Measurements from ENCODE around the gene LYZL1. TPM values are rescaled to one million over a fixed set of nuclear protein-coding genes. Genes with fewer than 3 reads are reported as not detected.
"Not testable (repeated sequence)": the region's sequence is repeated elsewhere in the genome, so short reads cannot be mapped to it uniquely, and the experiment has no call there.

The LYZL1 gene
- total RNA-seq, 2 donors from 2014 or later, result not detected

DNA sequence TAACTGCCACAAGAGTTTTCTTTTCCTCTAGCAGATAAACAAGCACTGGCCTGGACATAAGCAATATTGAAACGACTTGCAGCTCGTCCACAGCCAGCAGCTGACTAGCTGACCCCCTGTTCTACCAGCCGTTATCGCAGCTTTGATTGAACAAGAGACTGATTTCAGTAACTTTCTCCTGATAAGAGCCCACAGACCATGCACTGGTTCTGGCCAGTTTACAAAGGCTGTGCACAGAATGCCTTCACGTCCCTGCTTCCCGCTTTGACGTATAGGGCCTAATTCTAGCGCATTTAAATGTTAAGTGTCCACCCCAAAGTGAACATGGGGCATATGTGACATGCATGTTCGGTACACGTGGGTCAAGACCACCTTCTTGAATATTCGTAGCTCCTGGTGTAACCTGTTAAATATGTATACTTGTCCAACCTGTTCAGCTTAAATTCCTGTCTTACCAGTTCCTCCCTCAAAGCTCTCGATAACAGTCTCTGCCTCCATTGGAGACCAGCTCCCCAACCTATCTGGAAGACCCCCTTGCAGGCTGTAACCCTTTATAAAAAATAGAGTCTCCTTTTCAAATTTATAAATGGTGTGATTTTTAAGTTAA lies 69.2 kb downstream of the LYZL1 start:
- Histone ChIP-seq H3K27me3 (no peaks in the 10 kb centered on the region), H3K36me3 (replicated peaks in 1 of 2; ENCODE audit: insufficient read depth in 1 of 2, low read depth in 2 of 2) (no peaks in the 10 kb centered on the region), H3K4me3 (no peak overlapping the region), H3K27ac (peak overlapping the region in 3 of 4 donors; percentile 52 to 62 (median 61)), H3K9me3 (no peaks in the 10 kb centered on the region), H3K4me1 (peaks cover 37% of the 10 kb centered on the region)
- DNase-seq, result no peak
- WGBS, 2 donors, result 26 to 28% methylated on average over 12 of the region's 12 CpGs
- intact Hi-C loops (cut with DNase I), result no loop called here
- ATAC-seq, result peak; percentile 79
- TF ChIP-seq POLR2A (IDR thresholded peaks at IDR 0.05), result no peak
- TF ChIP-seq, protein P1, sequence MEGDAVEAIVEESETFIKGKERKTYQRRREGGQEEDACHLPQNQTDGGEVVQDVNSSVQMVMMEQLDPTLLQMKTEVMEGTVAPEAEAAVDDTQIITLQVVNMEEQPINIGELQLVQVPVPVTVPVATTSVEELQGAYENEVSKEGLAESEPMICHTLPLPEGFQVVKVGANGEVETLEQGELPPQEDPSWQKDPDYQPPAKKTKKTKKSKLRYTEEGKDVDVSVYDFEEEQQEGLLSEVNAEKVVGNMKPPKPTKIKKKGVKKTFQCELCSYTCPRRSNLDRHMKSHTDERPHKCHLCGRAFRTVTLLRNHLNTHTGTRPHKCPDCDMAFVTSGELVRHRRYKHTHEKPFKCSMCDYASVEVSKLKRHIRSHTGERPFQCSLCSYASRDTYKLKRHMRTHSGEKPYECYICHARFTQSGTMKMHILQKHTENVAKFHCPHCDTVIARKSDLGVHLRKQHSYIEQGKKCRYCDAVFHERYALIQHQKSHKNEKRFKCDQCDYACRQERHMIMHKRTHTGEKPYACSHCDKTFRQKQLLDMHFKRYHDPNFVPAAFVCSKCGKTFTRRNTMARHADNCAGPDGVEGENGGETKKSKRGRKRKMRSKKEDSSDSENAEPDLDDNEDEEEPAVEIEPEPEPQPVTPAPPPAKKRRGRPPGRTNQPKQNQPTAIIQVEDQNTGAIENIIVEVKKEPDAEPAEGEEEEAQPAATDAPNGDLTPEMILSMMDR (IDR thresholded peaks at IDR 0.05), result no peak

DNA sequence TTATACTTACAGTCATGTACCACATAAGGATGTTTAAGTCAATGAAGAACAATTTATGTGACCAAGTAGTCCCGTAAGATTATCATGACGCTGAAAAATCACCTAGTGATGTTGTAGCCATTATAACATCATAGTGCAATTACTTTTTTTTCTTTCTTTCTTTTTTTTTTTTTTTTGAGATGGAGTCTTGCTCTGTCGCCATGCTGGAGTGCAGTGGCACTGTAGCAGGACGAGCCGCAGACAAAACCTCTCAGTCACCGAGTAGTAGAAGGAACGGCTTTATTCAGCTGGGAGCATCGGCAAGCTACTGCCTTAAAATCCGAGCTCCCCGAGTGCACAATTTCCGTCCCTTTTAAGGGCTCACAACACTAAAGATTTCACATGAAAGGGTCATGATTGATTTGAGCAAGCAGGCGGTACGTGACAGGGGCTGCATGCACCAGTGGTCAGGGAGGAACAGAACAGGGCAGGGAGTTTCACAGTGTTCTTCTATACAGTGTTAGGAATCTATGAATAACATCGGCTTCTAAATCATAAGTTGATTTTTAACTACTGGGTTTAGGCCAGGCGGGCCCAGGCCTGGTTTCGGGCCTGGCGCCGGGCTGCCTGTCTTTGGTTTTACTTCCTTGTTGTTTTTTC lies 71.5 kb downstream of the LYZL1 start:
- ATAC-seq; H3K36me3 ChIP-seq (replicated peaks in 1 of 2; ENCODE audit: insufficient read depth in 1 of 2, low read depth in 2 of 2); H3K27me3 ChIP-seq; H3K4me3 ChIP-seq; H3K9me3 ChIP-seq; intact Hi-C loops (cut with DNase I): not testable (repeated sequence)
- peak in 3 of 4 donors; percentile 17 to 44 (median 22) for DNase-seq
- Histone ChIP-seq H3K27ac (peak overlapping the region in 3 of 4 donors; percentile 10 to 52 (median 40)), H3K4me1 (peaks cover 27% of the 10 kb centered on the region)
- whole genome bisulfite sequencing, 2 donors, result 67 to 76% methylated on average over 16 to 18 of the region's 18 CpGs
